GM19468 (cell line): ENCODE results near the gene AGRP.
"Not testable (repeated sequence)": the region's sequence is repeated elsewhere in the genome, so short reads cannot be mapped to it uniquely, and the experiment has no call there.

ENCODE experiments used
- ATAC-seq: cut with Tn5 transposase; IDR thresholded peaks from one replicate; pipeline ENCODE4 v1.9.1; 2021; ENCODE audit warnings: mild to moderate bottlenecking, moderate library complexity, moderate number of reproducible peaks; ENCODE audit not compliant: unreplicated experiment; ENCODE audit errors: extremely low read depth

Gene AGRP

GRCh38 chr16:67483150-67483549, at the start of gene AGRP:
TSS of gene AGRP (minus strand) at chr16:67483547. CDS start at chr16:67483398, 149 bp downstream.
- ATAC-seq: no peak

DNA sequence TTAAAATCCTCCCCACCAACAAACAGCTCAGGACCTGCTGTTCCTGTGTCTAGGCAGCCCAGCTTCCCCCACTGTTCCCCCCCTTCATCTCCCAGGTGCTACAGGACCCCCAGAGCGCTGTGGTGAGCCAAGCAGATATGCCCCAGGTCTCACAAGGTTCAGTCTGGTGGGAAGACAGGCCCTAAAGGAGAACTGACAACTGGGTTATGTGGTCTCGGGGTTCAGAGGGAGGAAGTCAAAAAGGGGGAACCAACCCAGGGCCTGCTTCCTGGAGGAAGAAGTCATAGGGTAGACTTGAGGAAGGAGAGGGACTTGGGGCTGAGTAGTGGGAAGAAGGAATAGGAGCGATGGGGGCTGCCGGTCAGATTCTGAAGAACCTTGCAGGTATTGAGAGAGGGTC, 47.9 kb upstream of the AGRP start:
- no peak for ATAC-seq

DNA sequence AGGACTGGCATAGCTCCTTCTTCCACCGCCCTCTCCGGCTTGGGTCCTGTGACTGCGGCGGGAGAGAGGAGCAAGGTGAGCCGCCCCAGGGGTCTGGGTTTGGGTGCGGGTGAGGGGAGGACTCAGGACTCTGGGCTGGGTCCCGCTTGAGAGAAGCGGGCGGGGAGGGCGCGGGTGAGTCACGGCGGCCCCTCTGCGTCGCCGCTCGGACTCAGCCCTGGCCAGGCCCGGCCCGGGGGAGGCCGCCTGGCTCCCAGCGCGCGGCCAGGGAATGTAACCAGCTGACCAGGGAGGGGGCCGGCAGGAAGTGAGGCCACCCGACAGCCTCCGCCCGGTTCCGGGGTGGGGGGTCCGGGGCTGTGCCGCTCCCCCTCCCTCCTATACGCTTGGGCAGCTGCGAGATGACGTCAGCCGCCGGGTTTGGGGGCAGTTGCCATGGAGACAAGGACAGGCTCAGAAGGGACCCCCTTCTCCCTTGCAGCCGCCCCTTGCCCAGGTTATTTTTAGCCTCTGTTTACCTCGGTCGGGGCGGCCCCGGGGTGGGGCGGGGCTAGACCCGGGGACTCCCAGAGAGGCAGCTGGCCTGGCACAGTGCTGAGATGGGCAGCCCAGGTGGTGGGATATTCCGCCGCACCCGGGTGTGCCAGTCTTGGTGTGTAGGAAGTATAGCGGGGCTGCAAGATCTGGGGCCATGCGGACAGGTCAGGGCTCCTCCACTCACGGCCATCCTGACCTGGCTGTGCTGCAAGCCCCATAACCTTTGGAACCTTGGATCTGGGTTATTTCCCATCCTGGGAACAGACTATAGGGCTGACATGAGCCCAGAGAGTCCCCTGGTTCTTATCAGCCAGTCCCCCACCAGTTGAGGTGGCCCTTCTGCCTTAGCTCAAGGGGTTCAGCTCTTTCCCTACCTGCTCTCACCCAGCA, 46.9 kb upstream of the AGRP start:
- ATAC-seq: no peak

DNA sequence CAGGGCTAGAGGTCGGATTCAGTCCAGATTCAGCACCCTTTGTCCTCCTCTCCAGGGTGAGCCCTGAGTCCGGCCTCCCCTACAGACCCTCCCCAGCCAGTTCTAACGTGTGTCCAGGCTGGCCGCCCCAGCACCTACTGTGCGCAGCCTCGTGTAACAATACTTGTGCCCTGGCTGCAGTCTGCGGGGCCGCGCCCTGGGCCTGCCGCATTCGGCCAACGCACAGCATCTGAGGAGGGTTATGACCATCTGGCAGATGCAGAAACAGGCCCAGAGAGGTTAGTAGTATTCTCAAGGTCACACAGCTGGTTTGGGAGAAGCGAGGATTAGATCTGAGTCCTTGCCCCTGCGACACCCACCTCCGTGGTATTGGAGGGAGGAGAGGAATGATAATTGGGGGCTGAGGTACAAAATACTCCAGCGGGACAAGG, 46.2 kb upstream of the AGRP start:
- ATAC-seq: no peak

GRCh38 chr16:67528870-67529581, 45.7 kb upstream of the AGRP start:
- no peak for ATAC-seq

GRCh38 chr16:67528222-67528869, 45.0 kb upstream of the AGRP start, which contains the start of gene RIPOR1:
TSS of gene RIPOR1 (plus strand) at chr16:67528829. CDS start at chr16:67538447, 9,618 bp downstream.
- ATAC-seq: no peak

- ATAC-seq: no peak
These were observed 42.9 kb upstream of the AGRP start for GRCh38 chr16:67526149-67526791.

- no peak for ATAC-seq
These were observed 42.0 kb upstream of the AGRP start for GRCh38 chr16:67525176-67525860.

GRCh38 chr16:67521095-67521804, 37.9 kb upstream of the AGRP start:
- ATAC-seq: peak; percentile 36

- no peak for ATAC-seq
These were observed 35.9 kb upstream of the AGRP start for GRCh38 chr16:67519242-67519641.

DNA sequence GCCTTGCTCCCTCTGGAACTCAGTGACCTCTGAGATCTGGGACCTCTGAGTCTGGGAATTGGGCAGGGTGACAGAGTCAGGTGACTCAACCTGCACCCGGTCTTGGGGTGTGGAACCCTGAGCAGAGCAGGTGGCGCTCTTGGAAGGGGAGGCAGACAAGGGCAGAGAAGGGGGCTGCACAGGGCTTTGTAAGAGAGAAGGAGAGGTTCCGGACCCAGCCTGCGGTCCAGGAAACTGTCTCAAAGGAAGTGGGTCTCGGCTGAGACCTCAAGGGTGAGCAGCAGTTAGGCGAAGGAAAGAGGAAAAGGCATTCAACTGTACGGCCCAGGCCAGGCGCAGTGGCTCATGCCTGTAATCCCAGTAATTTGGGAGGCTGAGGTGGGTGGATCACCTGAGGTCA, 35.3 kb upstream of the AGRP start:
- ATAC-seq: no peak

DNA sequence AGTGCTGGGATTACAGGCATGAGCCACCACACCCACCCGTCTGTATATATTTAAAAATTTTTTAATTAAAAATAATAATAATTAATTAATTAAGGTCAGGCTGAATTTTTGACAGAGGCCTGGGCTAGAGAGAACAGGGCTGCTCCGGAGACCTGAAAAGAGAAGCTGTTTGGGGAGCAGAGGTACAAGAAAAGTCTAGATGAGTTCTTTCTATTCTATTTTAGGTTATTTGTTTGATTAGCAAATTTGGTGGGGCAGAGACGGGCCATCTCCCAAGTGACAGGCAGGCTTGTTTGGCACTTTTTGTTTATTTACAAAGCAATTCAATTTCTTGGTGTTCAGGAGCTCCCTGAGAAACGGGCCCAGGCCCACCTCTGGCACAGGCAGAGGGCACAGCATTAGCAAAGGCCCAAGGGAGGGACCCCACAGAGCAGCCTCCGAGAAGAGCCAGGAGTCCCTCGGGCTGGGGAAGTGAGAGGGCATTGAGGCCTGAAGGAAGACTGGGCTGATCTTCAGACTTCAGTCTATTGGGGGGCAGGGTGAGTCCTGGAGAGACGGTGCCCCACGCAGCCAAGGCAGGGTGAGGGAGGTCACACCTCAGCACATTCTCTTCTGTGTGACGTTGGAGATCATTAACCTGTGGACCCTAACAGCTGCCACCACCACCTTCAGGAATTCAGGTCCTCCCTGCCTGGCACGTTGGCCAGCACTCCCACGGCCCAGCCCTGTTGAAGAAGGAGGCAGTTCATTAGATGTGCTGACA, 34.5 kb upstream of the AGRP start:
- ATAC-seq: no peak

DNA sequence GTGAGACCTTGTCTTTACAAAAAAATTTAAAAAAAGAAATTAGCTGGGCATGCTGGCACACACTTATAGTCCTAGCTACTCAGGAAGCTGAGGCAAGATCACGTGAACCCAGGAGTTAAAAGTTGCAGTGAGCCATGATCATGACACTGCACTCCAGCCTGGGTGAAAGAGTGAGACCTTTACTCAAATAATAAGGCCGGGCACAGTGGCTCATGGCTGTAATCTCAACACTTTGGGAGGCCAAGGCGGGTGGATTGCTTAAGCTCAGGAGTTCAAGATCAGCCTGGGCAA, 33.8 kb upstream of the AGRP start:
- no peak for ATAC-seq

GRCh38 chr16:67516296-67517154, 33.2 kb upstream of the AGRP start:
- ATAC-seq: no peak

- ATAC-seq: no peak
These were observed 31.1 kb upstream of the AGRP start for GRCh38 chr16:67514382-67514828.

GRCh38 chr16:67513892-67514291, 30.5 kb upstream of the AGRP start:
- ATAC-seq: not testable (repeated sequence)

DNA sequence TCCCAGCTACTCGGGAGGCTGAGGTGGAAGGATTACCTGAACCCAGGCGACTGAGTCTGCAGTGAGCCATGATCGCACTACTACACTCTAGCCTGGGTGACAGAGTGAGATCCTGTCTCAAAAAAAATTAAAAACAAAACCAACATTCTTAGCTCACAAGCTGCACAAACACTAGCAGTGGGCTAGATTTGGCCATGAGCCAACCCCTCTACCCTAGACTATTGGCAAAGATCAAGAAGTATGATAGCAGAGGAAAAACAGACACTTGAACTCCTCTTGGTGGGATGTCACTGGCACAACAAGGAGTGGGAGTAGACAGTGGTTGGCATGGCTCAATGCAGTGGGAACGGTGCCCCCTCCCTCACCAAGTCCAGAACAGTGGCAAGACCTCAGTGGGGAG, 25.7 kb upstream of the AGRP start:
- ATAC-seq: no peak

DNA sequence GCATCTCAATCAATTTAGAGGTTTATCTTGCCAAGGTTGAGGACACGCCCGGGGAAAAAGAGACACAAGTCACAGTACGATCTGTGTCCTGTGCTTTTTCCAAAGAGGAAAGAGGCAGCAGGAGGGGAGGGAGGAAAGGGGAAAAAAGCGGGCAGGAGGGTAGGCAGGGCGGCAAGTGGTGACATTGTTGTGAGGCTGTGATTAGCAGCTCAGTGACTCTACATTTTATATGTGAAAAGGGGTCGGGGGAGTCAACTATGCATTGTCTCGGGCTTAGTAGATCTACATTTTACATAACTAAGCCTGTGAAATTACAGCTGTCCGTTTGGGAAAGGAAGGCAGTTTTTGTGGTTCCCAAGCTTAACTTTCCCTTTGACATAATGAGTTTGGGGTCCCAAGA, 23.1 kb upstream of the AGRP start:
- ATAC-seq: no peak
